Thyroid gland (tissue), 4 donors: Measurements from ENCODE around the gene CEP170B. TPM values are rescaled to one million over a fixed set of nuclear protein-coding genes. Genes with fewer than 3 reads are reported as not detected.
A peak's percentile ranks its signal among the peaks of the same experiment; 100 is the strongest.

Source experiments
- DNase-seq, 2 donors: peaks; one replicate each; pipeline ENCODE4 v3.0.0-alpha.2; 2019
- H3K27ac ChIP-seq, 3 donors: fragments of 200-600 bp; sonication (generic); 1 replicate in 2 of 3; 2 replicates in 1 of 3; pipeline ENCODE4 v1.5.1; 2016 to 2019; ENCODE audit warnings: mild to moderate bottlenecking in 1 of 3, moderate library complexity in 1 of 3
- H3K27me3 ChIP-seq: fragments of 200-600 bp; sonication (generic); one replicate; pipeline ENCODE4 v1.5.1; 2019
- H3K36me3 ChIP-seq, 2 donors: fragments of 200-600 bp; sonication (generic); one replicate each; pipeline ENCODE4 v1.5.1; 2016 to 2019
- H3K4me1 ChIP-seq, 2 donors: fragments of 200-600 bp; sonication (generic); one replicate each; pipeline ENCODE4 v1.5.1; 2017 to 2019
- H3K4me3 ChIP-seq, 3 donors: fragments of 200-600 bp; sonication (generic); replicated peaks in 1 of 3; 1 replicate in 2 of 3; 2 replicates in 1 of 3; pipeline ENCODE4 v1.5.1; 2016; ENCODE audit warnings: mild to moderate bottlenecking in 1 of 3
- H3K9me3 ChIP-seq: fragments of 200-600 bp; sonication (generic); one replicate; pipeline ENCODE4 v1.5.1; 2017
- CTCF ChIP-seq, 6 experiments: fragments of 200-600 bp in 3 of 6; fragments of 450-650 bp in 3 of 6; sonication (generic) in 3 of 6; IDR thresholded peaks; one replicate each; pipeline ENCODE4 v1.5.1; 2016 to 2019; ENCODE audit warnings: antibody characterized with exemption in 6 of 6, mild to moderate bottlenecking in 2 of 6, inconsistent platforms in 1 of 6, moderate library complexity in 1 of 6
- POLR2A ChIP-seq, 2 donors: fragments of 450-650 bp; IDR thresholded peaks; one replicate each; pipeline ENCODE4 v1.6.1; 2017; ENCODE audit warnings: antibody characterized with exemption in 2 of 2, mild to moderate bottlenecking in 2 of 2, moderate library complexity in 1 of 2
- WGBS, 2 donors: methylation state at CpG; one replicate each; pipeline ENCODE4 v1.1.5; 2017; 5-methylcytosine and 5-hydroxymethylcytosine counted together
- intact Hi-C: fragments of 100-400 bp; cut with DNase I; formaldehyde crosslinking; loops from one replicate; pipeline ENCODE4 v1.15.1; 2023
- total RNA-seq, 4 donors: library from RNA; depleted of rRNA; stranded (reverse); fragments of >200 nt; gene quantifications; one replicate each; pipeline ENCODE4 v1.2.3, GENCODE V29; 2016

Gene CEP170B
- total RNA-seq, 4 donors from 2014 or later = 18.3 to 46.2 (median 27.4) TPM

- no peaks in the 10 kb centered on the region for H3K9me3 ChIP-seq
- H3K4me1 ChIP-seq = peaks cover 8 to 9% of the 10 kb centered on the region in 2 donors
- intact Hi-C loops = no loop called here
- no peak overlapping the region for H3K27ac ChIP-seq
- H3K27me3 ChIP-seq = no peaks in the 10 kb centered on the region
- TF ChIP-seq CTCF (IDR thresholded peaks at IDR 0.05) (no peak), POLR2A (IDR thresholded peaks at IDR 0.05) (no peak)
- 93 to 95% methylated on average over 4 of the region's 4 CpGs for WGBS, 2 donors
- no peaks in the 10 kb centered on the region for H3K36me3 ChIP-seq
- H3K4me3 ChIP-seq = no peak overlapping the region
- DNase-seq = no peak
These were observed 5.2 kb upstream of the CEP170B start for GRCh38 chr14:104859900-104860299.

- no peak overlapping the region for H3K4me3 ChIP-seq
- no peaks in the 10 kb centered on the region for H3K36me3 ChIP-seq
- H3K4me1 ChIP-seq = peaks cover 8 to 9% of the 10 kb centered on the region in 2 donors
- no peaks in the 10 kb centered on the region for H3K9me3 ChIP-seq
- no peak overlapping the region for H3K27ac ChIP-seq
- no peak for DNase-seq
- TF ChIP-seq CTCF (IDR thresholded peaks at IDR 0.05) (no peak), POLR2A (IDR thresholded peaks at IDR 0.05) (no peak)
- intact Hi-C loops = no loop called here
- no peaks in the 10 kb centered on the region for H3K27me3 ChIP-seq
These were observed 4.7 kb upstream of the CEP170B start for GRCh38 chr14:104860414-104860813.

GRCh38 chr14:104863131-104863862 is 1.8 kb upstream of the CEP170B start:
- H3K27me3 ChIP-seq = no peaks in the 10 kb centered on the region
- TF ChIP-seq POLR2A (IDR thresholded peaks at IDR 0.05) = no peak
- TF ChIP-seq CTCF (IDR thresholded peaks at IDR 0.05) = no peak
- H3K27ac ChIP-seq = no peak overlapping the region
- no peaks in the 10 kb centered on the region for H3K9me3 ChIP-seq
- 84 to 89% methylated on average over 13 of the region's 13 CpGs for WGBS, 2 donors
- no peaks in the 10 kb centered on the region for H3K36me3 ChIP-seq
- intact Hi-C loops = no loop called here
- DNase-seq = no peak
- H3K4me1 ChIP-seq = peaks cover 20 to 29% of the 10 kb centered on the region in 2 donors
- H3K4me3 ChIP-seq = peak overlapping the region in 1 of 3 donors; percentile 63

- H3K9me3 ChIP-seq = no peaks in the 10 kb centered on the region
- 0 to 3% methylated on average over 2 to 6 of the region's 13 CpGs for WGBS, 2 donors
- no peaks in the 10 kb centered on the region for H3K36me3 ChIP-seq
- H3K27me3 ChIP-seq = no peaks in the 10 kb centered on the region
- peaks cover 20 to 29% of the 10 kb centered on the region in 2 donors for H3K4me1 ChIP-seq
- H3K4me3 ChIP-seq = peak overlapping the region in 2 of 3 donors; percentile 7 to 63
- peak overlapping the region in 1 of 3 donors; percentile 74 for H3K27ac ChIP-seq
- TF ChIP-seq CTCF (IDR thresholded peaks at IDR 0.05) (no peak), POLR2A (IDR thresholded peaks at IDR 0.05) (no peak)
- no peak for DNase-seq
- intact Hi-C loops = loop anchor here (2.0 kb wide), 1 partner anchor 37 kb away; no protein-coding TSS in a partner anchor
These were observed 1.2 kb upstream of the CEP170B start for GRCh38 chr14:104863923-104864266.

- Histone ChIP-seq H3K9me3 (no peaks in the 10 kb centered on the region), H3K27ac (peak overlapping the region in 2 of 3 donors; percentile 15 to 74), H3K27me3 (no peaks in the 10 kb centered on the region), H3K4me3 (peak overlapping the region; percentile 29 to 63 (median 51)), H3K4me1 (peaks cover 20 to 29% of the 10 kb centered on the region in 2 donors), H3K36me3 (no peaks in the 10 kb centered on the region)
- 0 to 5% methylated on average over 8 to 10 of the region's 70 CpGs for WGBS, 2 donors
- TF ChIP-seq POLR2A (IDR thresholded peaks at IDR 0.05) (peak in 1 of 2 donors; percentile 33), CTCF (IDR thresholded peaks at IDR 0.05) (no peak)
- DNase-seq = peak; percentile 79 to 82
- intact Hi-C loops = loop anchor here (2.0 kb wide), 1 partner anchor 38 kb away; no protein-coding TSS in a partner anchor
These were observed 594 bp upstream of the CEP170B start for GRCh38 chr14:104864267-104865080.
